ENCODE measurements around the gene GNB5. TPM values are rescaled to one million over a fixed set of nuclear protein-coding genes. Genes with fewer than 3 reads are reported as not detected.
"Not testable (repeated sequence)": the region's sequence is repeated elsewhere in the genome, so short reads cannot be mapped to it uniquely, and the experiment has no call there.

Gene GNB5
- total and polyA plus RNA-seq, 4 experiments from 2014 or later: 52.2 to 69.9 (median 61.8) TPM

- peak in 2 of 5 donors; percentile 3 to 14 for DNase-seq
- Histone ChIP-seq H3K36me3 (ENCODE audit: insufficient read depth, low read length) (no peaks in the 10 kb centered on the region), H3K4me1 (ENCODE audit: insufficient read depth, low read length) (peaks cover 26% of the 10 kb centered on the region), H3K27me3 (ENCODE audit: insufficient read depth, low read length) (no peaks in the 10 kb centered on the region), H3K4me3 (ENCODE audit: low read length in 2 of 2) (peak overlapping the region; percentile 31 to 57), H3K9me3 (ENCODE audit: control insufficient read depth in 1 of 2, low read length in 2 of 2) (no peaks in the 10 kb centered on the region), H3K27ac (ENCODE audit: low read depth, low read length) (peak overlapping the region; percentile 96)
- POLR2A ChIA-PET (ENCODE audit: partially characterized antibody): interaction anchor here (0.8 to 3.6 kb wide), 36 partner anchors 8 to 1825 kb away, joined by 3 to 60 read pairs (median 5); partner anchors contain the start of genes BCL2L10, GNB5, LEO1 and LYSMD2
- H3K4me1 Mint-ChIP-seq: peaks cover 23 to 57% (median 39%) of the 10 kb centered on the region in 4 donors
- CTCF ChIA-PET (ENCODE audit: partially characterized antibody): interaction anchor here (0.7 to 4.3 kb wide), 15 partner anchors 14 to 79 kb away, joined by 3 to 33 read pairs (median 5); no protein-coding TSS in a partner anchor
- H3K9me3 Mint-ChIP-seq: no peaks in the 10 kb centered on the region
- H3K27me3 Mint-ChIP-seq: no peaks in the 10 kb centered on the region
- H3K4me3 Mint-ChIP-seq: peak overlapping the region; percentile 93 to 97 (median 95)
- H3K27ac Mint-ChIP-seq: peak overlapping the region; percentile 89 to 99 (median 99)
- intact Hi-C loops (cut with micrococcal nuclease): loop anchor here (1.0 to 5.0 kb wide), 6 partner anchors 43 to 554 kb away; partner anchors contain the start of genes ARPP19, ATOSA, LEO1 and MAPK6
- H3K36me3 Mint-ChIP-seq: peaks cover 11 to 21% of the 10 kb centered on the region in 2 donors
Measured at GRCh38 chr15:52178765-52179164, 12.4 kb downstream of the GNB5 start.

- H3K4me3 ChIP-seq (ENCODE audit: low read length in 2 of 2): no peak overlapping the region
- CTCF ChIA-PET (ENCODE audit: partially characterized antibody): interaction anchor here (1.3 to 6.8 kb wide), 6 partner anchors 9 to 96 kb away, joined by 3 to 29 read pairs (median 4); no protein-coding TSS in a partner anchor
- POLR2A ChIA-PET (ENCODE audit: partially characterized antibody): interaction anchor here (0.8 to 0.9 kb wide), 2 partner anchors 11 to 36 kb away, joined by 3 read pairs; no protein-coding TSS in a partner anchor
- H3K9me3 ChIP-seq (ENCODE audit: control insufficient read depth in 1 of 2, low read length in 2 of 2): no peaks in the 10 kb centered on the region
- H3K36me3 Mint-ChIP-seq: peaks cover 15 to 17% of the 10 kb centered on the region in 2 donors
- no peak for DNase-seq
- no peaks in the 10 kb centered on the region for H3K36me3 ChIP-seq (ENCODE audit: insufficient read depth, low read length)
- H3K4me3 Mint-ChIP-seq: no peak overlapping the region
- peak overlapping the region in 1 of 7 donors; percentile 13 for H3K27ac Mint-ChIP-seq
- intact Hi-C loops (cut with micrococcal nuclease): no loop called here
- no peaks in the 10 kb centered on the region for H3K27me3 ChIP-seq (ENCODE audit: insufficient read depth, low read length)
- H3K9me3 Mint-ChIP-seq: no peaks in the 10 kb centered on the region
- H3K27ac ChIP-seq (ENCODE audit: low read depth, low read length): no peak overlapping the region
- H3K4me1 ChIP-seq (ENCODE audit: insufficient read depth, low read length): peaks cover 27% of the 10 kb centered on the region
- no peaks in the 10 kb centered on the region for H3K27me3 Mint-ChIP-seq
- peaks cover 40 to 69% (median 55%) of the 10 kb centered on the region in 4 donors for H3K4me1 Mint-ChIP-seq
Measured at GRCh38 chr15:52172869-52173268, 18.3 kb downstream of the GNB5 start.

- peaks cover 24% of the 10 kb centered on the region for H3K4me1 ChIP-seq (ENCODE audit: insufficient read depth, low read length)
- H3K27me3 ChIP-seq (ENCODE audit: insufficient read depth, low read length): no peaks in the 10 kb centered on the region
- ChIA-PET CTCF (ENCODE audit: partially characterized antibody) (interaction anchor here (1.1 to 6.8 kb wide), 5 partner anchors 8 to 55 kb away, joined by 3 to 29 read pairs (median 9); no protein-coding TSS in a partner anchor), POLR2A (ENCODE audit: partially characterized antibody) (interaction anchor here (2.1 kb wide), 1 partner anchor 8 kb away, joined by 25 read pairs; no protein-coding TSS in a partner anchor)
- H3K27me3 Mint-ChIP-seq: no peaks in the 10 kb centered on the region
- intact Hi-C loops (cut with micrococcal nuclease): no loop called here
- DNase-seq: no peak
- H3K4me3 ChIP-seq (ENCODE audit: low read length in 2 of 2): no peak overlapping the region
- peaks cover 42 to 67% (median 56%) of the 10 kb centered on the region in 4 donors for H3K4me1 Mint-ChIP-seq
- no peaks in the 10 kb centered on the region for H3K36me3 ChIP-seq (ENCODE audit: insufficient read depth, low read length)
- peak overlapping the region in 2 of 7 donors; percentile 42 to 61 for H3K27ac Mint-ChIP-seq
- no peaks in the 10 kb centered on the region for H3K9me3 ChIP-seq (ENCODE audit: control insufficient read depth in 1 of 2, low read length in 2 of 2)
- H3K27ac ChIP-seq (ENCODE audit: low read depth, low read length): no peak overlapping the region
- peaks cover 11 to 17% of the 10 kb centered on the region in 2 donors for H3K36me3 Mint-ChIP-seq
- no peak overlapping the region for H3K4me3 Mint-ChIP-seq
- H3K9me3 Mint-ChIP-seq: no peaks in the 10 kb centered on the region
Measured at GRCh38 chr15:52171807-52172206, 19.4 kb downstream of the GNB5 start.

- H3K27me3 ChIP-seq (ENCODE audit: insufficient read depth, low read length): no peaks in the 10 kb centered on the region
- ChIA-PET POLR2A (ENCODE audit: partially characterized antibody) (interaction anchor here (0.9 to 2.1 kb wide), 3 partner anchors 8 to 50 kb away, joined by 3 to 25 read pairs (median 4); no protein-coding TSS in a partner anchor), CTCF (ENCODE audit: partially characterized antibody) (interaction anchor here (0.7 to 6.8 kb wide), 9 partner anchors 8 to 85 kb away, joined by 3 to 29 read pairs (median 4); no protein-coding TSS in a partner anchor)
- Mint-ChIP-seq H3K9me3 (no peaks in the 10 kb centered on the region), H3K4me1 (peaks cover 40 to 67% (median 57%) of the 10 kb centered on the region in 4 donors), H3K27ac (peak overlapping the region in 4 of 7 donors; percentile 9 to 69 (median 28)), H3K27me3 (no peaks in the 10 kb centered on the region), H3K36me3 (peaks cover 7 to 17% of the 10 kb centered on the region in 2 donors), H3K4me3 (peak overlapping the region in 5 of 8 donors; percentile 17 to 74 (median 22))
- peaks cover 21% of the 10 kb centered on the region for H3K4me1 ChIP-seq (ENCODE audit: insufficient read depth, low read length)
- no peak overlapping the region for H3K27ac ChIP-seq (ENCODE audit: low read depth, low read length)
- H3K36me3 ChIP-seq (ENCODE audit: insufficient read depth, low read length): no peaks in the 10 kb centered on the region
- no peaks in the 10 kb centered on the region for H3K9me3 ChIP-seq (ENCODE audit: control insufficient read depth in 1 of 2, low read length in 2 of 2)
- DNase-seq: peak in 2 of 5 donors; percentile 22 to 23
- H3K4me3 ChIP-seq (ENCODE audit: low read length in 2 of 2): no peak overlapping the region
- intact Hi-C loops (cut with micrococcal nuclease): no loop called here
Measured at GRCh38 chr15:52171386-52171785, 19.8 kb downstream of the GNB5 start.

GRCh38 chr15:52170199-52170598 is 21.0 kb downstream of the GNB5 start:
- intact Hi-C loops (cut with micrococcal nuclease); H3K36me3 ChIP-seq (ENCODE audit: insufficient read depth, low read length); H3K27ac ChIP-seq (ENCODE audit: low read depth, low read length); DNase-seq; H3K9me3 ChIP-seq (ENCODE audit: control insufficient read depth in 1 of 2, low read length in 2 of 2); H3K9me3 Mint-ChIP-seq; H3K27me3 ChIP-seq (ENCODE audit: insufficient read depth, low read length); H3K27me3 Mint-ChIP-seq; H3K4me3 ChIP-seq (ENCODE audit: low read length in 2 of 2): not testable (repeated sequence)
- H3K27ac Mint-ChIP-seq: peak overlapping the region in 1 of 7 donors; percentile 38
- H3K4me3 Mint-ChIP-seq: peak overlapping the region in 3 of 8 donors; percentile 11 to 24 (median 23)
- CTCF ChIA-PET (ENCODE audit: partially characterized antibody): interaction anchor here (1.1 to 6.8 kb wide), 3 partner anchors 10 to 54 kb away, joined by 3 to 27 read pairs (median 9); no protein-coding TSS in a partner anchor
- peaks cover 3 to 13% of the 10 kb centered on the region in 2 donors for H3K36me3 Mint-ChIP-seq
- POLR2A ChIA-PET (ENCODE audit: partially characterized antibody): interaction anchor here (2.1 kb wide), 1 partner anchor 9 kb away, joined by 25 read pairs; no protein-coding TSS in a partner anchor
- peaks cover 46 to 73% (median 63%) of the 10 kb centered on the region in 4 donors for H3K4me1 Mint-ChIP-seq
- H3K4me1 ChIP-seq (ENCODE audit: insufficient read depth, low read length): peaks cover 21% of the 10 kb centered on the region

GRCh38 chr15:52165494-52166131 is 25.6 kb downstream of the GNB5 start:
- H3K27me3 Mint-ChIP-seq; intact Hi-C loops (cut with micrococcal nuclease); H3K4me3 Mint-ChIP-seq; H3K4me3 ChIP-seq (ENCODE audit: low read length in 2 of 2); H3K36me3 ChIP-seq (ENCODE audit: insufficient read depth, low read length); H3K27ac ChIP-seq (ENCODE audit: low read depth, low read length); H3K9me3 ChIP-seq (ENCODE audit: control insufficient read depth in 1 of 2, low read length in 2 of 2); H3K27me3 ChIP-seq (ENCODE audit: insufficient read depth, low read length); H3K9me3 Mint-ChIP-seq; DNase-seq; H3K4me1 ChIP-seq (ENCODE audit: insufficient read depth, low read length): not testable (repeated sequence)
- Mint-ChIP-seq H3K36me3 (peaks cover 26% of the 10 kb centered on the region in 2 donors), H3K4me1 (peaks cover 37 to 55% (median 49%) of the 10 kb centered on the region in 4 donors), H3K27ac (peak overlapping the region in 2 of 7 donors; percentile 31 to 73)
- ChIA-PET CTCF (ENCODE audit: partially characterized antibody) (interaction anchor here (0.9 to 6.2 kb wide), 6 partner anchors 8 to 62 kb away, joined by 3 to 38 read pairs (median 18); no protein-coding TSS in a partner anchor), POLR2A (ENCODE audit: partially characterized antibody) (interaction anchor here (1.0 to 2.9 kb wide), 2 partner anchors 9 to 14 kb away, joined by 3 to 22 read pairs; no protein-coding TSS in a partner anchor)
